Endodermal cell (in vitro differentiated cells): ENCODE results near the gene NDUFC2. TPM values are rescaled to one million over a fixed set of nuclear protein-coding genes. Genes with fewer than 3 reads are reported as not detected.

Experiments used
- DNase-seq: peaks from one replicate; pipeline ENCODE4 v3.0.0-alpha.2; 2017
- H3K27ac ChIP-seq: 2 replicates; pipeline ENCODE4 v1.5.1; 2013; ENCODE audit warnings: mild to moderate bottlenecking, low read depth, low read length, moderate library complexity
- H3K27me3 ChIP-seq: 2 replicates; pipeline ENCODE4 v1.6.1; 2013; ENCODE audit warnings: mild to moderate bottlenecking, low read length, moderate library complexity; ENCODE audit not compliant: insufficient read depth, control insufficient read depth, poor library complexity, severe bottlenecking
- H3K36me3 ChIP-seq: 2 replicates; pipeline ENCODE4 v1.7.0; 2013; ENCODE audit warnings: mild to moderate bottlenecking, low read length, moderate library complexity; ENCODE audit not compliant: control insufficient read depth, insufficient read depth
- H3K4me1 ChIP-seq: one replicate; pipeline ENCODE4 v1.7.0; 2013; ENCODE audit warnings: low read length; ENCODE audit not compliant: control insufficient read depth, insufficient read depth
- H3K4me3 ChIP-seq: 2 replicates; pipeline ENCODE4 v1.5.1; 2013; ENCODE audit warnings: mild to moderate bottlenecking, low read length, moderate library complexity
- H3K9ac ChIP-seq: 2 replicates; pipeline ENCODE4 v1.6.1; 2013; ENCODE audit warnings: mild to moderate bottlenecking, low read length, moderate library complexity; ENCODE audit not compliant: poor library complexity, severe bottlenecking; ENCODE audit errors: extremely low read depth
- H3K9me3 ChIP-seq: 2 replicates; pipeline ENCODE4 v1.6.1; 2013; ENCODE audit warnings: mild to moderate bottlenecking, low read length, moderate library complexity; ENCODE audit not compliant: control insufficient read depth
- H3K27ac Mint-ChIP-seq: 2 replicates; pipeline ENCODE4 v1.8.0; 2020; ENCODE audit warnings: mixed read lengths
- H3K27me3 Mint-ChIP-seq: 2 replicates; pipeline ENCODE4 v1.8.0; 2021; ENCODE audit warnings: mild to moderate bottlenecking, mixed read lengths; ENCODE audit not compliant: insufficient read depth
- H3K36me3 Mint-ChIP-seq: 2 replicates; pipeline ENCODE4 v1.8.0; 2020; ENCODE audit warnings: low read depth, mixed read lengths
- H3K4me1 Mint-ChIP-seq: 2 replicates; pipeline ENCODE4 v1.8.0; 2020; ENCODE audit warnings: mixed read lengths
- H3K4me3 Mint-ChIP-seq: 2 replicates; pipeline ENCODE4 v1.8.0; 2020; ENCODE audit warnings: mild to moderate bottlenecking, moderate library complexity, mixed read lengths
- H3K9me3 Mint-ChIP-seq: 2 replicates; pipeline ENCODE4 v1.8.0; 2020; ENCODE audit warnings: mild to moderate bottlenecking, mixed read lengths
- WGBS, 2 experiments: methylation state at CpG; one replicate each; pipeline versions ENCODE4 v1.1.5 to v1.1.7; 2013; ENCODE audit warnings: missing lambda C conversion rate in 2 of 2, mixed read lengths in 1 of 2; ENCODE audit not compliant: insufficient coverage in 1 of 2, insufficient read length in 1 of 2; 5-methylcytosine and 5-hydroxymethylcytosine counted together
- long read RNA-seq, 4 experiments: library from polyadenylated mRNA in 2 of 4; library from RNA in 1 of 4; library from capped mRNA in 1 of 4; stranded (forward) in 3 of 4; unstranded in 1 of 4; transcript quantifications; one replicate each; pipeline ENCODE4 v2.0.0, GENCODE V29; 2020 to 2021; ENCODE audit warnings: inconsistent platforms in 1 of 4
- polyA plus RNA-seq, 2 experiments: library from polyadenylated mRNA; stranded (reverse); fragments of 50-300 nt; gene quantifications; one replicate each; pipeline ENCODE4 v1.2.3, GENCODE V29; 2013
- total RNA-seq, 2 donors: library from RNA; stranded (reverse); fragmentation: NEBNext Ultra II Directional in 1 of 2; extraction: Animal tissue kit (Norgen Biotek cat#: 25700) in 1 of 2; gene quantifications; 2 replicates in 1 of 2; 3 replicates in 1 of 2; pipeline ENCODE4 v1.2.1, GENCODE V29; 2021
- TF ChIP-seq, protein P1 (sequence below): fragments of 200-600 bp; sonication (generic); conservative IDR thresholded peaks from 2 replicates; pipeline ENCODE4 v1.5.0; 2021; ENCODE audit warnings: antibody characterized with exemption, mild to moderate bottlenecking

Gene NDUFC2
- total RNA-seq: 100 to 1,000 TPM; 255 to 275 TPM
- polyA plus RNA-seq (2013, experiment 1 of 2): 153 TPM
- 147 TPM for polyA plus RNA-seq (2013, experiment 2 of 2)
- long read RNA-seq, experiment 1, transcript NDUFC2-201 (3 exons, 2,518 nt): major isoform, 109 of 115 reads
- long read RNA-seq, experiment 1, partial matches to known transcripts: 1 of 115 reads
- long read RNA-seq, experiment 1, other reads (novel, unspliced or antisense): 4 of 115 reads
- long read RNA-seq, experiment 2, transcript NDUFC2-201 (3 exons, 2,518 nt): major isoform, 143 of 145 reads
- long read RNA-seq, experiment 2, partial matches to known transcripts: 0 of 145 reads
- long read RNA-seq, experiment 2, other reads (novel, unspliced or antisense): 1 of 145 reads
- long read RNA-seq, experiment 3, transcript NDUFC2-201 (3 exons, 2,518 nt): major isoform, 51 of 67 reads
- long read RNA-seq, experiment 3, partial matches to known transcripts: 1 of 67 reads
- long read RNA-seq, experiment 3, other reads (novel, unspliced or antisense): 15 of 67 reads
- long read RNA-seq, experiment 4, transcript NDUFC2-201 (3 exons, 2,518 nt): major isoform, 23 of 24 reads
- long read RNA-seq, experiment 4, partial matches to known transcripts: 0 of 24 reads
- long read RNA-seq, experiment 4, other reads (novel, unspliced or antisense): 1 of 24 reads

DNA sequence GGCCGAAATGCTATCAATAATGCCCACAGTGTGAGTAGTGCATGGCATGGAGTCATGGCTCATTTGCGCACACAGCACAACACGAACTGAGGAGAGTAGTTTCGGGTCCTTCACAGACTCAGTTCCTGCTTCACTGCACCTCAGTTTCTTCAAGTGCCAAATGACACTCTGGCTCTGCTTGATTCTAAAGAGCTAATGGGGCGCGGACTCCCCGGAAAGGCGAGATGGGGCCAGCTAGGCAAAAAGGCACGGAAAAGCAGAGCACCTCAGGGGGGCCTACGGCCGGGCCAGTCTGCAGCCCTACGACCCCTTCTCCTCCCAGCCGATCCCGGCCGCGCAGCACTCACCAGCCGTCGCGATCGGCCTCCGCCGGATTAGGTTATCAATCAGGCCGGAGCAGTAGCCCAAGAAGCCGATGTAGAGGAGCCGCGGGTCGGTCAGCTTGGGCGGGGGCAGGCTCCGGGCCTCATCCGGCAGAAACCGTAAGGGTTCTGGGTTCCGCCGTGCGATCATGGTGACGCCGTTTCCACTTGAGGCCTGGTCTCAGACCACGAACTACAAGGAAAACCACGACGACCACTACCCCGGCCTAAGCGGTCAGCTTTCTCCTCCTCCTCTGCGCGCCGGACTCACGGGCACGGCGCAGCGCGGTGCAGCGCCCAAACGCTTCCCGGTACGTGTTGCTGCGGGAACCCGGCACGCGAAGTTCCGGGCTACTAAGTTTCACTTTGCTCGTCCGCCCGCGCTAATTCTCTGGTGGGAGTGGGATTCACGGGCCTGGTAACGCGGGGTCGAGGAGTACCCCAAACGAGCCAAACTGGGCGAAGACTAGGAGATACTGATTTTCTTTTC, at the start of gene NDUFC2:
TSS of gene NDUFC2 (minus strand) at position 631 of the 852 bp plus-strand sequence. CDS start at position 513, 118 bp downstream.
- Mint-ChIP-seq H3K27ac (peak within 1 kb of the TSS; percentile 92), H3K4me3 (peak within 1 kb of the TSS; percentile 89), H3K27me3 (peaks cover 6% of the 10 kb centered on the region), H3K36me3 (peaks cover 14% of the 10 kb centered on the region), H3K4me1 (peaks cover 13% of the 10 kb centered on the region), H3K9me3 (peaks cover 3% of the 10 kb centered on the region)
- peak; percentile 87 for DNase-seq
- TF ChIP-seq, protein P1, sequence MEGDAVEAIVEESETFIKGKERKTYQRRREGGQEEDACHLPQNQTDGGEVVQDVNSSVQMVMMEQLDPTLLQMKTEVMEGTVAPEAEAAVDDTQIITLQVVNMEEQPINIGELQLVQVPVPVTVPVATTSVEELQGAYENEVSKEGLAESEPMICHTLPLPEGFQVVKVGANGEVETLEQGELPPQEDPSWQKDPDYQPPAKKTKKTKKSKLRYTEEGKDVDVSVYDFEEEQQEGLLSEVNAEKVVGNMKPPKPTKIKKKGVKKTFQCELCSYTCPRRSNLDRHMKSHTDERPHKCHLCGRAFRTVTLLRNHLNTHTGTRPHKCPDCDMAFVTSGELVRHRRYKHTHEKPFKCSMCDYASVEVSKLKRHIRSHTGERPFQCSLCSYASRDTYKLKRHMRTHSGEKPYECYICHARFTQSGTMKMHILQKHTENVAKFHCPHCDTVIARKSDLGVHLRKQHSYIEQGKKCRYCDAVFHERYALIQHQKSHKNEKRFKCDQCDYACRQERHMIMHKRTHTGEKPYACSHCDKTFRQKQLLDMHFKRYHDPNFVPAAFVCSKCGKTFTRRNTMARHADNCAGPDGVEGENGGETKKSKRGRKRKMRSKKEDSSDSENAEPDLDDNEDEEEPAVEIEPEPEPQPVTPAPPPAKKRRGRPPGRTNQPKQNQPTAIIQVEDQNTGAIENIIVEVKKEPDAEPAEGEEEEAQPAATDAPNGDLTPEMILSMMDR: no peak
- WGBS, 2 experiments: 1 to 2% methylated on average over 17 to 68 of the region's 68 CpGs
- no peaks in the 10 kb centered on the region for H3K27me3 ChIP-seq
- H3K4me3 ChIP-seq: peak within 1 kb of the TSS; percentile 97
- H3K9ac ChIP-seq: peak within 1 kb of the TSS; percentile 81
- H3K36me3 ChIP-seq: peaks cover 19% of the 10 kb centered on the region
- H3K27ac ChIP-seq: peak within 1 kb of the TSS; percentile 74
- H3K4me1 ChIP-seq: no peaks in the 10 kb centered on the region
- H3K9me3 ChIP-seq: peaks cover 14% of the 10 kb centered on the region

DNA sequence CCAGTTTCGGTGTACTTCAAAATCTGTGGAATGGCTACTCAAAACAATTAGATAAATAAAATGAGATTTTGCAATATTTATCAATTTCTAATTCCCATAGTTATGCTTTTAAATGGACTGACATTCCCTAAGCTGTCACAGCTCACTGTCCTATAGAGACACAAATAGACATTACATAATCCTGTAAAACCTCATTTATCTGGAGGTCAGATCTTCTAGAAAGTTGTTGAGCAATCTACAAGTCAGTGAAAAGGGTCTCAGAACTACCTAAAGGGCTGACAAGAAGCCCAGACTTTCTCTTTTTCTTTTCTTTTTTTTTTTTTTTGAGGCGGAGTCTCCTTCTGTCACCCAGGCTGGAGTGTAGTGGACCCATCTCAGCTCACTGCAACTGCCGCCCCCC, 47.7 kb upstream of the NDUFC2 start:
- Histone ChIP-seq H3K9me3 (no peaks in the 10 kb centered on the region), H3K4me1 (no peaks in the 10 kb centered on the region), H3K9ac (no peak overlapping the region), H3K27ac (no peak overlapping the region), H3K36me3 (peaks cover 17% of the 10 kb centered on the region), H3K4me3 (no peak overlapping the region), H3K27me3 (no peaks in the 10 kb centered on the region)
- Mint-ChIP-seq H3K27me3 (no peaks in the 10 kb centered on the region), H3K9me3 (no peaks in the 10 kb centered on the region), H3K36me3 (peaks cover 21% of the 10 kb centered on the region), H3K4me3 (no peak overlapping the region), H3K4me1 (no peaks in the 10 kb centered on the region), H3K27ac (no peak overlapping the region)
- TF ChIP-seq, protein P1: no peak
- no peak for DNase-seq
- 89 to 100% methylated on average over 1 to 2 of the region's 3 CpGs for WGBS, 2 experiments

DNA sequence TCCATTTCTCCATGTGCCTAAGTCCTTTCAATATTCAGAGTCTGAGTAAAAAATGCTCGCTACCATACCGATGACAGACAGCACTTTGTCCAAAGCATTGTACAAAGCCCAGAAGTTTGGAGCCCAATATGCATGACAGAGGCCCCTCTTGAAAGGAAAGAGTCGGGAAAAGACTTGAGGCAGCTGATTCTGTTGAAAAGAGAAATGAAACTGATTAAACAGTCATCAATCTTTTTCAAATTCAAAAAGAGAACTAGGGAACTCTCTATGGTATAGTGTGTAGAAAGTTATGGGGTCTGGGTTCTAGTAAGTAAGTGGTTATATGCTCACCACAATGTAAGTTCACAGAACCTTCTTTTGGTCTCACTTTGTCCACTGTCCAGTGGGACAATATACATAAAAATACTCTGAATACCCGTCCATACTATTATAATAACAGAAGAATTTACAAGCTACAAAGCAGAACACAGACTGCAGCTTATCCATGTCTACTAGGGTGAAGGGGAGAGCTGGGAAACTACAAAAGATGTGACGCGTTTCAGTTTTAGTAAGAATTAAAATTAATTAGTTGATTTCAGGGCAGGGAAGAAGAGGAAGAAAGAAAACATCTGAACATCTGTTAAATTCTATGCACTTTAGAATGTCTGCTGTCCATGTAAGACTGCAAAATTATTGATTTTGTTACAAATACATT, 33.1 kb upstream of the NDUFC2 start:
- H3K27ac ChIP-seq: peak overlapping the region; percentile 94
- WGBS, 2 experiments: 86 to 95% methylated on average over 5 of the region's 6 CpGs

More for the DNA sequence above, 33.1 kb upstream of the NDUFC2 start:
- H3K4me1 Mint-ChIP-seq: peaks cover 4% of the 10 kb centered on the region
- Histone ChIP-seq H3K9me3 (no peaks in the 10 kb centered on the region), H3K36me3 (peaks cover 51% of the 10 kb centered on the region), H3K4me3 (no peak overlapping the region), H3K27me3 (no peaks in the 10 kb centered on the region), H3K4me1 (no peaks in the 10 kb centered on the region), H3K9ac (no peak overlapping the region)
- TF ChIP-seq, protein P1: no peak
- H3K27ac Mint-ChIP-seq: no peak overlapping the region
- peaks cover 49% of the 10 kb centered on the region for H3K36me3 Mint-ChIP-seq
- H3K27me3 Mint-ChIP-seq: no peaks in the 10 kb centered on the region
- H3K9me3 Mint-ChIP-seq: no peaks in the 10 kb centered on the region
- no peak for DNase-seq
- no peak overlapping the region for H3K4me3 Mint-ChIP-seq
